Measurements from ENCODE around the gene NTM. TPM values are rescaled to one million over a fixed set of nuclear protein-coding genes. Genes with fewer than 3 reads are reported as not detected.
A peak's percentile ranks its signal among the peaks of the same experiment; 100 is the strongest.

Gene NTM
- total RNA-seq, 4 donors from 2014 or later, result 3.6 to 11.8 (median 7.8) TPM

- no peak for ATAC-seq
- no peaks in the 10 kb centered on the region for H3K36me3 ChIP-seq
- no peak overlapping the region for H3K4me3 ChIP-seq
- peaks cover 44% of the 10 kb centered on the region for H3K27me3 ChIP-seq
- H3K9me3 ChIP-seq, result no peaks in the 10 kb centered on the region
- H3K27ac ChIP-seq, result no peak overlapping the region
- TF ChIP-seq EP300 (IDR thresholded peaks at IDR 0.05), result no peak
- no peak for TF ChIP-seq POLR2AphosphoS5 (IDR thresholded peaks at IDR 0.05)
- TF ChIP-seq POLR2A (IDR thresholded peaks at IDR 0.05), result no peak
- no peak for TF ChIP-seq CTCF (IDR thresholded peaks at IDR 0.05)
- H3K4me1 ChIP-seq, result peaks cover 0 to 18% (median 0%) of the 10 kb centered on the region in 3 donors
- 77 to 88% methylated on average over 3 of the region's 4 CpGs for WGBS, 2 donors (ENCODE audit: low coverage in 1 of 2)
These were observed 323.3 kb downstream of the NTM start for GRCh38 chr11:131693756-131694155.

GRCh38 chr11:131694526-131695424 lies 324.4 kb downstream of the NTM start:
- WGBS, 2 donors (ENCODE audit: low coverage in 1 of 2), result 24 to 25% methylated on average over 14 to 26 of the region's 34 CpGs
- Histone ChIP-seq H3K27ac (peak overlapping the region in 3 of 4 donors; percentile 15 to 37 (median 22)), H3K27me3 (peaks cover 35% of the 10 kb centered on the region), H3K4me3 (no peak overlapping the region), H3K9me3 (no peaks in the 10 kb centered on the region), H3K4me1 (peaks cover 0 to 18% (median 0%) of the 10 kb centered on the region in 3 donors), H3K36me3 (no peaks in the 10 kb centered on the region)
- TF ChIP-seq POLR2A (IDR thresholded peaks at IDR 0.05) (no peak), CTCF (IDR thresholded peaks at IDR 0.05) (peak; percentile 79 to 97 (median 90)), POLR2AphosphoS5 (IDR thresholded peaks at IDR 0.05) (peak; percentile 2)
- peak; percentile 88 for ATAC-seq

- Histone ChIP-seq H3K27me3 (peaks cover 25% of the 10 kb centered on the region), H3K9me3 (no peaks in the 10 kb centered on the region), H3K27ac (no peak overlapping the region), H3K4me1 (peaks cover 0 to 18% (median 0%) of the 10 kb centered on the region in 3 donors), H3K4me3 (no peak overlapping the region), H3K36me3 (no peaks in the 10 kb centered on the region)
- no peak for TF ChIP-seq CTCF (IDR thresholded peaks at IDR 0.05)
- TF ChIP-seq POLR2AphosphoS5 (IDR thresholded peaks at IDR 0.05), result no peak
- TF ChIP-seq POLR2A (IDR thresholded peaks at IDR 0.05), result no peak
- no peak for TF ChIP-seq EP300 (IDR thresholded peaks at IDR 0.05)
- no peak for ATAC-seq
- WGBS, 2 donors (ENCODE audit: low coverage in 1 of 2), result 70 to 90% methylated on average over 5 to 10 of the region's 10 CpGs
These were observed 325.5 kb downstream of the NTM start for GRCh38 chr11:131695889-131696429.

GRCh38 chr11:131696690-131697089 lies 326.3 kb downstream of the NTM start:
- Histone ChIP-seq H3K36me3 (no peaks in the 10 kb centered on the region), H3K27me3 (peaks cover 23% of the 10 kb centered on the region), H3K27ac (no peak overlapping the region), H3K4me3 (no peak overlapping the region), H3K9me3 (no peaks in the 10 kb centered on the region), H3K4me1 (peaks cover 0 to 14% (median 0%) of the 10 kb centered on the region in 3 donors)
- no peak for TF ChIP-seq POLR2A (IDR thresholded peaks at IDR 0.05)
- 75 to 89% methylated on average over 8 of the region's 8 CpGs for WGBS, 2 donors (ENCODE audit: low coverage in 1 of 2)
- no peak for ATAC-seq

GRCh38 chr11:131703311-131703710 lies 332.9 kb downstream of the NTM start:
- ATAC-seq, result no peak
- 62 to 71% methylated on average over 1 of the region's 1 CpG for WGBS, 2 donors (ENCODE audit: low coverage in 1 of 2)
- no peak for TF ChIP-seq POLR2A (IDR thresholded peaks at IDR 0.05)
- H3K4me1 ChIP-seq, result no peaks in the 10 kb centered on the region
- H3K36me3 ChIP-seq, result no peaks in the 10 kb centered on the region
- H3K27me3 ChIP-seq, result peaks cover 14% of the 10 kb centered on the region
- H3K9me3 ChIP-seq, result peaks cover 0 to 27% (median 0%) of the 10 kb centered on the region in 3 donors
- no peak overlapping the region for H3K27ac ChIP-seq
- no peak overlapping the region for H3K4me3 ChIP-seq
